Measurements from ENCODE around the gene MAST4.

The MAST4 gene

DNA sequence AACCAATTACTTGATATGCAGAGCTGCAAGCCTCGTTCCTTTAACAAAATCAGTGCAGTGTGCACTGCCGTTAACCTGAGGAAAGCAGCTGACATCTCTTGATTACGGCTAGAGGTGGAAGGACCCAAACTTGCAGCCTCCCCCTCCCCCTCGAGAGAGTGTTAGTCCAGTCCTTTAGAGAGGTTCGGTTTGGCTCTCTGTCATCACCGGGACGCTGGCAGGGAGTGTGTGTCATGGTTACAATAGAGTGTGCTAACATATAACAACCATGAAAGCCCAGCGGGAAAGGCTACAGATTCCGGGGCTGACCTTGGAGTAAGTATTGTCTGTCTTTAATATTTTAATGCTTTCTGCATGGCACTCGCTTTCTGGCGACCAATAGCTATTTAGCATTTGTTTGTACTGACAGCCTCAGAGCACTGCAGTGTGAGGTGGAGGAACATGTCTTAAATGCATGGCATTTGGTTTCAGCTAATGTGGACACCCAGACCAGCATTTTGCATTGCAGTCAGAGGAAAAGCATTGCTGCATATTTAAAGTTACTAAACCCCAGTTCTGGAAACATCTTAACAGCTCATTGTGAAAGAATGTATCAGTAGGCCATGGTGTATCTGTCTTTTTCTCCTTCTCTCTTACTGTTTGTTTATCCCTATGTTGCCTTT, 362.9 kb downstream of the MAST4 start (continued):
- TF ChIP-seq, protein P1, sequence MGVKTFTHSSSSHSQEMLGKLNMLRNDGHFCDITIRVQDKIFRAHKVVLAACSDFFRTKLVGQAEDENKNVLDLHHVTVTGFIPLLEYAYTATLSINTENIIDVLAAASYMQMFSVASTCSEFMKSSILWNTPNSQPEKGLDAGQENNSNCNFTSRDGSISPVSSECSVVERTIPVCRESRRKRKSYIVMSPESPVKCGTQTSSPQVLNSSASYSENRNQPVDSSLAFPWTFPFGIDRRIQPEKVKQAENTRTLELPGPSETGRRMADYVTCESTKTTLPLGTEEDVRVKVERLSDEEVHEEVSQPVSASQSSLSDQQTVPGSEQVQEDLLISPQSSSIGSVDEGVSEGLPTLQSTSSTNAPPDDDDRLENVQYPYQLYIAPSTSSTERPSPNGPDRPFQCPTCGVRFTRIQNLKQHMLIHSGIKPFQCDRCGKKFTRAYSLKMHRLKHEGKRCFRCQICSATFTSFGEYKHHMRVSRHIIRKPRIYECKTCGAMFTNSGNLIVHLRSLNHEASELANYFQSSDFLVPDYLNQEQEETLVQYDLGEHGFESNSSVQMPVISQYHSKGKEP (tag by site-specific recombination; IDR thresholded peaks at IDR 0.05) = peak; percentile 56; the same call in 1 of the 2 replicates
- TF ChIP-seq ZNF335 (tag by site-specific recombination; conservative IDR thresholded peaks at IDR 0.05) (peak; percentile 61), ZNF600 (tag by site-specific recombination; IDR thresholded peaks at IDR 0.05) (peak; percentile 63; the same call in 1 of the 2 replicates), ZSCAN16 (tag by site-specific recombination; IDR thresholded peaks at IDR 0.05) (no peak), ZNF221 (tag by site-specific recombination; IDR thresholded peaks at IDR 0.05; ENCODE audit: borderline replicate concordance) (no peak), ZNF585B (tag by site-specific recombination; IDR thresholded peaks at IDR 0.05) (no peak)

DNA sequence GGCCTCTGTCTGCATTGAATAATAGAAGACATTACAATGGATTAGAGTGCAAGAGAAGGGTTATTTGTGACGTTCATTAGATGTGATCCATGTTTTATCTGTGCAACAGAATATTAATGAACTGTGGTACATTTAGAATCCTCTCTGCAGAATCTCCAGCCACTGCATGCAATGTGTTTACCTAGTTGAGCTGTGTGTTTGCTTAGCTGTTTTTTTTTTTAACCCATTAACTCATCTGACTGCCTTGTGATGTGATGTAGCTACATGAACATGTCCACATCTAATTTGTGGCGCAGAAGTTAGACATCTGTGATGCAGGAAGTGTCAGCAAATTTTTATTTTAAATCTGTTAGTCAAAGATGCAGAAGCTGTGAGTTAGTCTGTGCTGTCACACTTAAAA, 363.5 kb downstream of the MAST4 start:
- ChIA-PET CTCF (interaction anchor here (1.1 kb wide), 1 partner anchor 190 kb away, joined by 3 read pairs; no protein-coding TSS in a partner anchor), POLR2A (no interaction called here)
- H3K4me3 ChIP-seq (ENCODE audit: low read depth, low read length) = no peak overlapping the region
- H3K27ac ChIP-seq (ENCODE audit: extremely low read depth, low read depth, low read length) = no peak overlapping the region
- no peak for TF ChIP-seq ZNF76 (tag by site-specific recombination; IDR thresholded peaks at IDR 0.05; ENCODE audit: borderline replicate concordance, low read depth)
- no peak for TF ChIP-seq ZNF366 (tag by site-specific recombination; conservative IDR thresholded peaks at IDR 0.05)
- TF ChIP-seq WT1 (tag by site-specific recombination; IDR thresholded peaks at IDR 0.05) = no peak
- TF ChIP-seq, protein P2, sequence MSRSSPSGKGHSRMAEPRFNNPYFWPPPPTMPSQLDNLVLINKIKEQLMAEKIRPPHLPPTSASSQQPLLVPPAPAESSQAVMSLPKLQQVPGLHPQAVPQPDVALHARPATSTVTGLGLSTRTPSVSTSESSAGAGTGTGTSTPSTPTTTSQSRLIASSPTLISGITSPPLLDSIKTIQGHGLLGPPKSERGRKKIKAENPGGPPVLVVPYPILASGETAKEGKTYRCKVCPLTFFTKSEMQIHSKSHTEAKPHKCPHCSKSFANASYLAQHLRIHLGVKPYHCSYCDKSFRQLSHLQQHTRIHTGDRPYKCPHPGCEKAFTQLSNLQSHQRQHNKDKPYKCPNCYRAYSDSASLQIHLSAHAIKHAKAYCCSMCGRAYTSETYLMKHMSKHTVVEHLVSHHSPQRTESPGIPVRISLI (tag by site-specific recombination; IDR thresholded peaks at IDR 0.05) = 0 out of 2 replicates have a peak, but pooled peaks have one; percentile 19
- no peak for TF ChIP-seq ZNF843 (tag by site-specific recombination; IDR thresholded peaks at IDR 0.05)
- TF ChIP-seq, protein P3, sequence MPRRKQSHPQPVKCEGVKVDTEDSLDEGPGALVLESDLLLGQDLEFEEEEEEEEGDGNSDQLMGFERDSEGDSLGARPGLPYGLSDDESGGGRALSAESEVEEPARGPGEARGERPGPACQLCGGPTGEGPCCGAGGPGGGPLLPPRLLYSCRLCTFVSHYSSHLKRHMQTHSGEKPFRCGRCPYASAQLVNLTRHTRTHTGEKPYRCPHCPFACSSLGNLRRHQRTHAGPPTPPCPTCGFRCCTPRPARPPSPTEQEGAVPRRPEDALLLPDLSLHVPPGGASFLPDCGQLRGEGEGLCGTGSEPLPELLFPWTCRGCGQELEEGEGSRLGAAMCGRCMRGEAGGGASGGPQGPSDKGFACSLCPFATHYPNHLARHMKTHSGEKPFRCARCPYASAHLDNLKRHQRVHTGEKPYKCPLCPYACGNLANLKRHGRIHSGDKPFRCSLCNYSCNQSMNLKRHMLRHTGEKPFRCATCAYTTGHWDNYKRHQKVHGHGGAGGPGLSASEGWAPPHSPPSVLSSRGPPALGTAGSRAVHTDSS (tag by site-specific recombination; IDR thresholded peaks at IDR 0.05) = no peak
- peak; percentile 20; the same call in 1 of the 2 replicates for TF ChIP-seq ZNF629 (tag by site-specific recombination; IDR thresholded peaks at IDR 0.05)
- TF ChIP-seq ZNF626 (tag by site-specific recombination; IDR thresholded peaks at IDR 0.05) = no peak
- TF ChIP-seq, protein P4, sequence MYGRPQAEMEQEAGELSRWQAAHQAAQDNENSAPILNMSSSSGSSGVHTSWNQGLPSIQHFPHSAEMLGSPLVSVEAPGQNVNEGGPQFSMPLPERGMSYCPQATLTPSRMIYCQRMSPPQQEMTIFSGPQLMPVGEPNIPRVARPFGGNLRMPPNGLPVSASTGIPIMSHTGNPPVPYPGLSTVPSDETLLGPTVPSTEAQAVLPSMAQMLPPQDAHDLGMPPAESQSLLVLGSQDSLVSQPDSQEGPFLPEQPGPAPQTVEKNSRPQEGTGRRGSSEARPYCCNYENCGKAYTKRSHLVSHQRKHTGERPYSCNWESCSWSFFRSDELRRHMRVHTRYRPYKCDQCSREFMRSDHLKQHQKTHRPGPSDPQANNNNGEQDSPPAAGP (tag by site-specific recombination; IDR thresholded peaks at IDR 0.05) = no peak
- TF ChIP-seq, protein P5, sequence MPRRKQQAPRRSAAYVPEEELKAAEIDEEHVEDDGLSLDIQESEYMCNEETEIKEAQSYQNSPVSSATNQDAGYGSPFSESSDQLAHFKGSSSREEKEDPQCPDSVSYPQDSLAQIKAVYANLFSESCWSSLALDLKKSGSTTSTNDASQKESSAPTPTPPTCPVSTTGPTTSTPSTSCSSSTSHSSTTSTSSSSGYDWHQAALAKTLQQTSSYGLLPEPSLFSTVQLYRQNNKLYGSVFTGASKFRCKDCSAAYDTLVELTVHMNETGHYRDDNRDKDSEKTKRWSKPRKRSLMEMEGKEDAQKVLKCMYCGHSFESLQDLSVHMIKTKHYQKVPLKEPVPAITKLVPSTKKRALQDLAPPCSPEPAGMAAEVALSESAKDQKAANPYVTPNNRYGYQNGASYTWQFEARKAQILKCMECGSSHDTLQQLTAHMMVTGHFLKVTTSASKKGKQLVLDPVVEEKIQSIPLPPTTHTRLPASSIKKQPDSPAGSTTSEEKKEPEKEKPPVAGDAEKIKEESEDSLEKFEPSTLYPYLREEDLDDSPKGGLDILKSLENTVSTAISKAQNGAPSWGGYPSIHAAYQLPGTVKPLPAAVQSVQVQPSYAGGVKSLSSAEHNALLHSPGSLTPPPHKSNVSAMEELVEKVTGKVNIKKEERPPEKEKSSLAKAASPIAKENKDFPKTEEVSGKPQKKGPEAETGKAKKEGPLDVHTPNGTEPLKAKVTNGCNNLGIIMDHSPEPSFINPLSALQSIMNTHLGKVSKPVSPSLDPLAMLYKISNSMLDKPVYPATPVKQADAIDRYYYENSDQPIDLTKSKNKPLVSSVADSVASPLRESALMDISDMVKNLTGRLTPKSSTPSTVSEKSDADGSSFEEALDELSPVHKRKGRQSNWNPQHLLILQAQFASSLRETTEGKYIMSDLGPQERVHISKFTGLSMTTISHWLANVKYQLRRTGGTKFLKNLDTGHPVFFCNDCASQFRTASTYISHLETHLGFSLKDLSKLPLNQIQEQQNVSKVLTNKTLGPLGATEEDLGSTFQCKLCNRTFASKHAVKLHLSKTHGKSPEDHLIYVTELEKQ (tag by site-specific recombination; IDR thresholded peaks at IDR 0.05; ENCODE audit: borderline replicate concordance) = no peak
- peaks cover 21% of the 10 kb centered on the region for H3K4me1 ChIP-seq (ENCODE audit: control insufficient read depth, insufficient read depth, low read length)
- H3K36me3 ChIP-seq (ENCODE audit: control insufficient read depth in 2 of 2, insufficient read depth in 1 of 2, low read length in 2 of 2) = no peaks in the 10 kb centered on the region
- H3K9me3 ChIP-seq (ENCODE audit: control insufficient read depth, insufficient read depth, low read depth, low read length) = no peaks in the 10 kb centered on the region
